ENCODE measurements around the gene PFKP.

PFKP gene

GRCh38 chr10:3116508-3117100, 49.3 kb downstream of the PFKP start:
- DNase-seq (ENCODE audit: low read depth) = no peak

- no peak for DNase-seq (ENCODE audit: low read depth)
These were observed 50.1 kb downstream of the PFKP start for GRCh38 chr10:3117486-3117885.

- no peak for DNase-seq (ENCODE audit: low read depth)
These were observed 51.3 kb downstream of the PFKP start for GRCh38 chr10:3118641-3119091.

DNA sequence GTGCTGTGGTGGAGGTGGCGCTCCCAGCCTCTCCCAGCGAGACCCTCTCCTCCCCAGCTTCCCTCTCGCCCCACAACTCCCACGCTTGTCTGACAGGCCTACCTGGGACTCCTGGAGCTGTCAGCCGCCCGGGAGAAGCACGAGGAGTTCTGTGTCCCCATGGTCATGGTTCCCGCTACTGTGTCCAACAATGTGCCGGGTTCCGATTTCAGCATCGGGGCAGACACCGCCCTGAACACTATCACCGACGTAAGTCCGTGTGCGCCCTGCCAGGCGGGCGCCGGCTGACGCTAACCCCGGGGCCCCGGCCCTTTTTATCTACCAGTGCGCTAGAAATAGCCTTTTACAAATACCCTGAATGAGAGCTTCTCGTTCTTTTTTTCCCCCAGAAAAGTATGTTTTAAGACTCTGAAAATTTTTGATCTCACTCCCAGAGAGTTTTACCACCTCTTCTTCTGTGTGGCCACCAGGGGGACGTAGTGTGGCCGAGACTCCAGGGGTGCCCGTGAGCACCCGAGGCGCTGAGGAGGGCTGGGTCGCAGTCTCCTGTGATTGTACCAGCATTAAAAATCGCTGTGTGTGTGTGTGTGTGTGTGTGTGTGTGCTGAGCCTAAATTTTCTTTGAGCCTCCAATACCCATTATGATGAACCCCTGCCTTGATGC, 52.6 kb downstream of the PFKP start:
- no peak for DNase-seq (ENCODE audit: low read depth)

DNA sequence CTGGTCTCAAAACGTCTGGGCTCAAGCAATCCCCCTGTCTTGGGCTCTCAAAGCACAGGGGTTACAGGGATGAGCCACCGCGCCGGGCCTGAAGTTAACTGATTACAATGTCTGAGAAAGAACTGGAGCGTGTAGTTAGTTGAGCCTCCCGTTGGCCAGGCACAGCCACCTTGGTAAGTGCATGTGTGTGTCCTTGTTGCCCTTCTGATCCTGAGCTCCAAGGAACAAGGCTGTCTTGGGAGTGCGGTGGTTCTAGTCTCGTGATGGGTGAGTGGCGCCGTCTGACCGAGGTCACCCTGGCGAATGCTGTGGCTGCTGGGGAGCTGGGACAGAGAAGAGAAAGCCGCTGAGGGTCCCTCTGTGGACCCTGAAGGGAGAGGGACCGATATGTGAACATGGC, 54.7 kb downstream of the PFKP start:
- DNase-seq (ENCODE audit: low read depth) = no peak

DNA sequence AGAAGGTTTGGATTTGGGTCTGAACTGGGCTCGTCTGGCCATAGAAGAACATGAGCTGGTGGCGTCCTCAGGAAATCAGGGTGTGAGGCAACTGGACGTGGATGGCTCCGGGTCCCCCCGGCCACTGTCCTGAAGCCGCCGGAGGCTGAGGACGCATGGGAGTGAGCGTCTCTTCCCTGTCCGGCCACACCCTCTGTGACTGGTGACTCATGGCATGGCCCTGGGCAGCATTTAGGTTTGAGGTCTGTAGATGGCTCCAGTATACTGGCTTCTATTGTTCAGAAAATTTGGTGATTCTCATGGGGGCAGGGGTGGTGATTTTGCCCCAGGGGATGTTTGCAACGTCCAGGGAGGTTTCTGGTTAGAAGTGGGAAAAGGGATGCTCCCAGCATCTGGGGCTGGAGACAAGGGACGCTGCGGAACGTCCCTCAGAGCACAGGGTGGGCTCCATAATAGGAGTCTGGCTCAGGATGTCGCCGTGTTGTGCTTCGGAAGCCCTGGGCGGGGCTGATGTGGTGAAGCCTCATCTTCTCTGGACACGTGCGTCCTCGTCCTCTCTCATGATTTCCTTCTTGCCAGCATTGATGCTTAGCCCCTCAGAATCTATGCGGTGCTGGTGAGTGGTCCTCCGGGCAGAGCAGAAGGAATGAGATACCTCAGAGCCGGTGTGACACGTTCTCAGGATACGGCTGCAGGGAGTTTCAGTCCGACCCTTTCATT, 55.3 kb downstream of the PFKP start:
- no peak for DNase-seq (ENCODE audit: low read depth)

DNA sequence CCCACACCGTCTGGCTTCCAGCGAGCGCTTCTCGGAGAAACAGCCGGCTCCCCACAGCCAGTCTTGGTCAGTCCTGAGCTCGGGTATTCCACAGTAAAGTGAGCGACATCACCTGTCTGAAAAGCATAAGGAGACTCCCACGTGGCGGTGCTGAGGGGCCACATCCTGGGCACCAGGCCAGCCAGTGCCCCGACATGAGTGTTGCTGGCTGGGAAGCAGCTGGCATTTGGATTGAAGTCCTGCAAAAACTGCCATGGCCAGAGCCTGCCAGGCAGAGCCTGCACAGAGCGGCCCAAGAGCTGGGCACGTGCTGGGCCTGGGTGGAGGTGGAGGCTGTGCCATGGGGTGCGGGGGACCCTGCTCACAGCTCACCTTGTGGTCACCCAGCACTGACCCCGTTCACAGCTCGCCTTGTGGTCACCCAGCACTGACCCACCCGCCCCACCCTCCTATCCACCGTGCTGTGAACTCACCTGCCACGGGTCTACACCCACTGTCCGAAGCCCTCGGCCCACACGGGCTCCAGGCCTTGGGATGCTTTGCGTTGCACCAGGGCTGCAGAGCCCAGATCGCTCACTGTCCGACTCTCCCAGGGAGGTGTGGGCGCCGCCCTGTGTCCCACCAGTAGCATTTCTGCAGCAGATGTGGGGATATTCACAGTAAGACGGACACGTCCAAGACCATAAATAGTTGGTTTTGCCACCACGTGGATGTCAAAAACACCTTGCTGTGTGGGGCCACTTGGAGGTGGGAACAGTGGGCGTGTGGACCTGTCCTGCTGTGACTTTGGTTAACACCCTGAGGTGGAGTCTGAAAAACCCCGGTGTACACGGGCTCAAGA, 56.4 kb downstream of the PFKP start:
- DNase-seq (ENCODE audit: low read depth) = no peak

GRCh38 chr10:3124412-3125175, 57.2 kb downstream of the PFKP start:
- no peak for DNase-seq (ENCODE audit: low read depth)

GRCh38 chr10:3125527-3126170, 58.3 kb downstream of the PFKP start:
- DNase-seq (ENCODE audit: low read depth) = no peak

GRCh38 chr10:3126249-3126648, 58.9 kb downstream of the PFKP start:
- no peak for DNase-seq (ENCODE audit: low read depth)

DNA sequence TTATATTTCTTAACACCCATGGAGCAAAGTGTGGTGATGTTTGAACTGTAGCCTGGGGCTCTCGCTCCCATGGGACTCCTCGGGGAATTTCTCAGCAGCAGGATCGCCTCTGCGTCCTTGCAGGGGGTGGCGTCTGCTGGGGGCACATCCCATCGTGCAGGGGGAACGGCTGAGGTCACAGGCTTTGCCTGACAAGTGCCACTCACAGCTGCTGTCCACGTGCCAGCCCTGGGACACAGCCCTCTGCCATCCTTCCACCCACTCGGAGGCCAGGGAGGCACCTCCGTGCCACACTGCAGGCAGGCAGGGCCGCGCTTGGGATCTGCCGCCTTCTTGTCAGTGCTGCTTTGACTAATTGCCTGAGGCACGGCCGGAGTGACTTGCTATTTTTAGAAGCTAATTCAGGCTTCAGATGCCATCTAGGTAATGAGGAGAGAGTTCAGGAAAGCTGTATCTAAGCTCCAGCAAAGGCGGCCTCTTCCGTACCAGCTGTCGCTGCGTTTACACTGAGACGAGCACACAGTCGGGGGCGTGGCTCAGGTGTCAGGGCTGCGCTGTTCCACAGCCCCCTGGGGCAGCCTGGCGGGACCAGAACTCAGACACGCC, 59.5 kb downstream of the PFKP start:
- DNase-seq (ENCODE audit: low read depth) = no peak

GRCh38 chr10:3127921-3128320, 60.6 kb downstream of the PFKP start:
- no peak for DNase-seq (ENCODE audit: low read depth)

DNA sequence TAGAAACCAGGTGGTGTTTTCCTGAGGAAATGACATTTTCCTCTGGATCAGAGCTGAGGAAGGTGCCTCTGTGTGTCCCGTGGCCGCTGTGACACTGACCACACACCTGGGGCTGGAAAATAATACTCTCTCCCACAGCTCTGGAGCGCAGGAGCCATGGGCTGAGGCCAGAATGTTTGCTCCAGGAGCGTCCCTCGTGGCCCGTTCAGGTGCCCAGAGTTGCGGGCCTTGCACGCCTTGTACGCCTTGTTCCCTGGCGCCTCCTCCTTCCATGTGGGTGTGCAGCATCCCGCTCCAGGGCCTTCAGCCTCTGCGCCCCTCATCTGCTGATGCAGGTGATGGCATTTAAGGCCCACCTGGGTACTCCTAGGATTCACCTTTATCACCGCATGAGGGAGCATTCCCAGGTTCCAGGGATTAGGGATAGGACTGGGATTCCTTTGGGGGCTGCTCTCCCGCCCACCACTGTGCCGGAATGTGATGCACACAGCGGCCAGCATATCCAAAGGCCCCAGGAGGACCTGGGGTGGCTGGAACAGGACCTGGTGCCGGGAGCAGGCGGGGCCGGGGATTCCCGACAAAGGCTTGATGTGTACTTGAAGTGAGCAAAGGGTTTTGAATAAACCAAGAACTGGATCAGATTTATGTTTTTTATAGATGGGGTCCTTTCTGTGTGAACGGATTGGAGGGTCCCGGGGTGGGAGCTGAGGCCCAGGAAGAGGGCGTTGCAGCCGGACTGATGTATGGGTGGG, 61.2 kb downstream of the PFKP start:
- no peak for DNase-seq (ENCODE audit: low read depth)

- DNase-seq (ENCODE audit: low read depth) = no peak
These were observed 62.4 kb downstream of the PFKP start for GRCh38 chr10:3129581-3130340.

GRCh38 chr10:3131098-3131497, 63.8 kb downstream of the PFKP start:
- no peak for DNase-seq (ENCODE audit: low read depth)

GRCh38 chr10:3132036-3133025, 65.0 kb downstream of the PFKP start:
- DNase-seq (ENCODE audit: low read depth) = no peak

DNA sequence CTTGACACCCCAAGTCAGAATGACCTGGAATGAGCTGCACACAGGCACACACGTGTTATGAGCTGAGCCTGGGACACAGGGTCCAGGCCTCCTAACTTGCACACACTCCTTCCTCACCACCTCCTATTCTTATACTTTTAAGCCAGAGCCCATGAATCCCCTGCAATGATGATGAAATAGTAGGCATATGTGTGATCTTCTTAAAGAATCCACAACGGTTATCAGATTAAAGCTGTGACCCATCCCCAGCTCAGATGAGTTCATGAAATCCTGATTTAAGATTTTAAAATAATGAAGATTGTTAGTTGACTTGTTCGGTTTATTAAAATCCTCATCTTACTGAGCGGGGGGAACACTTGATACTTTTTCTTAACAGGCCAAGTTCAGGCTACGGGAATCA, 66.6 kb downstream of the PFKP start:
- DNase-seq (ENCODE audit: low read depth) = no peak

DNA sequence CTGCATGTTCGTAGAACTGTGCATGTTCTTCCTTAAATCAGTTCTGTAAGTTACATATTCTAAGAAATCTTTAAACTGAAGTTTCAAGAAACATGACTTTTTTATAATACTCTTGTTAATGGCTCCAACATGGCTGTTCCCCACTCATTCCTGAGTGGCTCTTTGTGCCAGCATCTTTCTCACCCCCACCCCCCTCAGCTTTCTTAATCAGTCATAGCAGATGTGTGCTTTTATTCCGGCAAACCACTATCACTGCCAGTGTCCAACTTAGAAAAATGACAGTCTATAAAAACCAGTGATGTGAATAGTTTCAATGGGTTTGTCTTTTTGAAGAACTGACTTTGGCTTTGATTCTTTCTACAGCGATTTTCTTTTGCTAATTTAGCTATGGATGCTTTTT, 67.7 kb downstream of the PFKP start:
- no peak for DNase-seq (ENCODE audit: low read depth)
